Esophagus squamous epithelium (tissue), 4 donors: ENCODE data around the gene CCNY.

Experiments
- POLR2A ChIP-seq, 4 donors: fragments of 450-650 bp; IDR thresholded peaks; one replicate each; pipeline ENCODE4 v1.6.1; 2017; ENCODE audit warnings: antibody characterized with exemption in 4 of 4, mild to moderate bottlenecking in 4 of 4, moderate library complexity in 3 of 4
- TF ChIP-seq, protein P1 (sequence below), 6 experiments: fragments of 450-650 bp in 4 of 6; fragments of 200-600 bp in 2 of 6; sonication (generic) in 2 of 6; IDR thresholded peaks; one replicate each; pipeline ENCODE4 v1.5.1; 2016 to 2019; ENCODE audit warnings: antibody characterized with exemption in 6 of 6, mild to moderate bottlenecking in 4 of 6, moderate library complexity in 4 of 6

DNA sequence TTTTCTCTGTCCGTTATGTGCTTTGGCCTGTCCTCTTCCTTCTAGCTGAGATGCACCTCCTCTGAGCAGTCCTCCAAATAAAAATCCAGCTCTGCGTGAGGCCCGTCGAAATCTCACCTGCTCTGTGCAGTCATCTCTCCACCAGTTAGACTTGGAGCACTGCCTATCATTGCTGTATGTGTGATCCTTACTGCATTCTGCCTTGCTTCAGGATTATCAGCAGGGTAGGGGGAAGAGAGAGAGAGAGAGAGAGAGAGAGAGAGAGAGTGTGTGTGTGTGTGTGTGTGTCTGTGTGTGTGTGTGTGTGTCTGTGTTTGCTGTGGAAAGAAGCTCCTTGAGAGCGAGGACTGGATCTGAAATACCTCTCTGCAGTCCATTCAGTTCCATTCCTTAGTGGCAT is 129.4 kb downstream of the CCNY start:
- TF ChIP-seq, protein P1, sequence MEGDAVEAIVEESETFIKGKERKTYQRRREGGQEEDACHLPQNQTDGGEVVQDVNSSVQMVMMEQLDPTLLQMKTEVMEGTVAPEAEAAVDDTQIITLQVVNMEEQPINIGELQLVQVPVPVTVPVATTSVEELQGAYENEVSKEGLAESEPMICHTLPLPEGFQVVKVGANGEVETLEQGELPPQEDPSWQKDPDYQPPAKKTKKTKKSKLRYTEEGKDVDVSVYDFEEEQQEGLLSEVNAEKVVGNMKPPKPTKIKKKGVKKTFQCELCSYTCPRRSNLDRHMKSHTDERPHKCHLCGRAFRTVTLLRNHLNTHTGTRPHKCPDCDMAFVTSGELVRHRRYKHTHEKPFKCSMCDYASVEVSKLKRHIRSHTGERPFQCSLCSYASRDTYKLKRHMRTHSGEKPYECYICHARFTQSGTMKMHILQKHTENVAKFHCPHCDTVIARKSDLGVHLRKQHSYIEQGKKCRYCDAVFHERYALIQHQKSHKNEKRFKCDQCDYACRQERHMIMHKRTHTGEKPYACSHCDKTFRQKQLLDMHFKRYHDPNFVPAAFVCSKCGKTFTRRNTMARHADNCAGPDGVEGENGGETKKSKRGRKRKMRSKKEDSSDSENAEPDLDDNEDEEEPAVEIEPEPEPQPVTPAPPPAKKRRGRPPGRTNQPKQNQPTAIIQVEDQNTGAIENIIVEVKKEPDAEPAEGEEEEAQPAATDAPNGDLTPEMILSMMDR (IDR thresholded peaks at IDR 0.05), result no peak
- no peak for TF ChIP-seq POLR2A (IDR thresholded peaks at IDR 0.05)
